HG02943 (cell line): ENCODE data around the gene RBFOX1.
"Not testable (repeated sequence)": the region's sequence is repeated elsewhere in the genome, so short reads cannot be mapped to it uniquely, and the experiment has no call there.

Source experiments
- ATAC-seq: cut with Tn5 transposase; IDR thresholded peaks from one replicate; pipeline ENCODE4 v1.9.1; 2021; ENCODE audit warnings: mild to moderate bottlenecking, low read depth, moderate library complexity; ENCODE audit not compliant: unreplicated experiment

The RBFOX1 gene

GRCh38 chr16:7443648-7444365, 111.2 kb downstream of the RBFOX1 start:
- ATAC-seq: no peak

- ATAC-seq: no peak
Measured at GRCh38 chr16:7449306-7449705, 116.7 kb downstream of the RBFOX1 start.

- no peak for ATAC-seq
Measured at GRCh38 chr16:7449808-7450207, 117.2 kb downstream of the RBFOX1 start.

GRCh38 chr16:7450440-7450839, 117.8 kb downstream of the RBFOX1 start:
- ATAC-seq: no peak

GRCh38 chr16:7452090-7452489, 119.4 kb downstream of the RBFOX1 start:
- no peak for ATAC-seq

- no peak for ATAC-seq
Measured at GRCh38 chr16:7456211-7456610, 123.6 kb downstream of the RBFOX1 start.

- no peak for ATAC-seq
Measured at GRCh38 chr16:7458144-7458543, 125.5 kb downstream of the RBFOX1 start.

- no peak for ATAC-seq
Measured at GRCh38 chr16:7470344-7470743, 137.7 kb downstream of the RBFOX1 start.

GRCh38 chr16:7471268-7471667, 138.6 kb downstream of the RBFOX1 start:
- no peak for ATAC-seq

GRCh38 chr16:7482032-7482431, 149.4 kb downstream of the RBFOX1 start:
- ATAC-seq: no peak

GRCh38 chr16:7482596-7483290, 150.1 kb downstream of the RBFOX1 start:
- ATAC-seq: no peak

GRCh38 chr16:7487574-7488323, 155.1 kb downstream of the RBFOX1 start:
- no peak for ATAC-seq

- ATAC-seq: no peak
Measured at GRCh38 chr16:7492122-7492521, 159.5 kb downstream of the RBFOX1 start.

- no peak for ATAC-seq
Measured at GRCh38 chr16:7493133-7493532, 160.5 kb downstream of the RBFOX1 start.

GRCh38 chr16:7497691-7498090, 165.0 kb downstream of the RBFOX1 start:
- ATAC-seq: no peak

- ATAC-seq: no peak
Measured at GRCh38 chr16:7501868-7502267, 169.2 kb downstream of the RBFOX1 start.

- ATAC-seq: not testable (repeated sequence)
Measured at GRCh38 chr16:7502591-7503157, 170.0 kb downstream of the RBFOX1 start.

GRCh38 chr16:7503666-7504065, 171.0 kb downstream of the RBFOX1 start:
- no peak for ATAC-seq

GRCh38 chr16:7504844-7505243, 172.2 kb downstream of the RBFOX1 start:
- no peak for ATAC-seq

- no peak for ATAC-seq
Measured at GRCh38 chr16:7505495-7505894, 172.8 kb downstream of the RBFOX1 start.

GRCh38 chr16:7506363-7506762, 173.7 kb downstream of the RBFOX1 start:
- ATAC-seq: no peak
